Effector CD8-positive, alpha-beta T cell (primary cell): Measurements from ENCODE around the gene DACH1.

Source experiments
- DNase-seq: peaks from one replicate; lab custom pipeline; 2025; lab: John Stamatoyannopoulos, UW

Gene DACH1

DNA sequence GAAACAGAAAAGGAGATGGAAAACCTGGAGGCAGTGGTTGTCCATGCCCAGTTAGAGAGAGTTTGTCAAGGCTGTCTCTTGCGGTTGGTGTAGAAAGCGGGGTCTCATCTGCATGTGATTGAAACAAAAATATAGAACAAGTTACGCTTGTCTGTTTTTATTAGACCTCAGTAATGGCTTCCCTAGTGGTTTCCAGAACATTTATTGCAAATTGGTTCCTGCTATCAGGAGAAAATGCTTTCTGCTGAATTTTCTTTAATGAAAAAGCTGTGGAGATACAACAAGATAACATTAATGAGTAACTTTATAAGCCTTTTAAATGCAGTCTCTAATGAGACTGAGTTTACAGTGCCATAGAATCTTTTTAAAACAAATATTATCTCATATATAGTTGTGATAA is 378.0 kb downstream of the DACH1 start:
- DNase-seq: no peak

DNA sequence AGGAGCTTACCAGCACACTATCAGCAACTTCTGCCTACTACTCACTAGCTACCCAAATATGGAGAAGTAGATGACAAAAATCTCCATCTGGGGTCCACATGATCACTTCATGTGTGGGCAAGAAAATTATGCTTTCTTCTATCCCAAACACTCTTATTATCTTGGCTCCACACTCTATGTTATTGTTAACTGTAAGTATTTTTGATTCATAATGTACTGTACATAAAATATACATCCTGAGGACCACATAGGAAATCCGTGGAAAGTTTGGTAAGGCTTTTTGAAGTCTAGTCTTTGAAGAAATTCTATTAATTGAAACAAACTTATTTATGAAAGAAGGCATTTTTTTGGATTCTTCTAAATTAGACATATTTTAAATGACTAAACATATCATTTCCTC is 378.8 kb downstream of the DACH1 start:
- no peak for DNase-seq

DNA sequence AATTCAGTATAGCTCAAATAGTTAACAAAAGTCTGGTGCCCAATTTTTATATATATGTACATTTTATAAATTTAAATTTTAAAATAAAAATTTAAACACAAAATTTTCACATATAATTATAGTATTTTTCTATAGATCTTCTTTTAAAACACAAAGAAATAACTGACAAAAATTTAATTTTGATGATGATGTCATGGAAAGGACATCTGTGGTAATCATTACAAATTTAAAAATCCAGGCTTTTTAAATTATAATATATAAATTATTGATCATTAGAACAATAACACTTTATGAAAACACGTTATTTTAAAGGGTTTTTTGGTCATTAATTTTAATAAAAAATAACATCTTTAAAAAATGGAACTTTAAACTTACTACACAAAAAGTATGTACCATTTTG is 381.1 kb downstream of the DACH1 start:
- DNase-seq: no peak

DNA sequence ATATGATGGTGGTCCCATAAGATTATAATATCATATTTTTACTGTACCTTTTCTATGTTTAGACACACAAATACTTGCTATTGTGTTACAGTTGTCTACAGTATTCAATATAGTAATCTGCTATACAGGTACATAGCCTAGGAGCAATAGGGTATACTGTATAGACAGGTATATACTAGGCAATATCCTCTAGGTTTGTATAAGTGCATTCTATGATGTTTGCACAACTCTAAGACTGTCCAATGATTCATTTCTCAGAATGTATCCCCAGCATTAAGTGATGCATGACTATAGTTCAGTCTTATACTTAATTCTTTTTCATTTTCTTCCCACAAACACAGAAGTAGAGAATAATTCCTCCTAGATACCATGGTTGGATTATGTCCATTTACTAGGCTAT is 383.3 kb downstream of the DACH1 start:
- no peak for DNase-seq

- DNase-seq: no peak
Observed at GRCh38 chr13:71481501-71481900, 385.5 kb downstream of the DACH1 start.

DNA sequence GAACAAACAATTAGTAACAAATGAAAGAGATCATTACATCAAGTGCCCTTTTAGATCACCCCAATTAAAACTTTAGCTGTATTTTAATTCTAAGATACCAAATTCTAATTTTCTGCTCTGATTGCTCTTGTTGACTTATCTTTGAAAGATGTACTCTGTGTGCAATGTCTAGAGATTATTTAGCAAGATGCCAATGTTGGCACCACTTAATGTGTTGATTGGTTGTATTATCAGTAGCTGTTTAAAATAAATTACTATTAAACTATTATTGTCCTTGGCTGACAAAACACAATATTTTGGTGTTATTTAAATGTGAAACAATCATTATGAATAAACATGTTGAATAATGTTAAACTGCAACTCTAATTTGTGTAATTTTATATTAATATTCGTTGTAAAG is 386.0 kb downstream of the DACH1 start:
- no peak for DNase-seq

- no peak for DNase-seq
Observed at GRCh38 chr13:71477735-71478134, 389.3 kb downstream of the DACH1 start.

DNA sequence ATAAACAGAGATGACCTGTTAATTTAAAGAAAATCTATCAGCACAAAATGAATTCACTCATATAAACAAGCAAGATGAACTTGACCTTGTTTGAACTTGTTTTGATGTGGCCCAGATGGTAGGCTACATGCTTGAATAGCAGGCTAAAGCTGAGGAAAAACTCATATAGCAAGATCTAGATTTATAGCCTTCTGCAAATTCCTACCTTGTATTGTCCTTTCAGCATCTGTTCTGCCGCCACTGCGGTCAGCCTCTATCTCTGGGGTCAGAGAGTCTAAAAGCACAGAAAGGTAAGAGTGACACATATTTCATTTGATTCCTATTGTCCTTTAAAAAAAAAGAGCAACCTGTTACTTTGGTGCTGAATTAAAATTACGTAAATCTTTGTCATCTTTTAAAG is 392.1 kb downstream of the DACH1 start:
- DNase-seq: no peak

DNA sequence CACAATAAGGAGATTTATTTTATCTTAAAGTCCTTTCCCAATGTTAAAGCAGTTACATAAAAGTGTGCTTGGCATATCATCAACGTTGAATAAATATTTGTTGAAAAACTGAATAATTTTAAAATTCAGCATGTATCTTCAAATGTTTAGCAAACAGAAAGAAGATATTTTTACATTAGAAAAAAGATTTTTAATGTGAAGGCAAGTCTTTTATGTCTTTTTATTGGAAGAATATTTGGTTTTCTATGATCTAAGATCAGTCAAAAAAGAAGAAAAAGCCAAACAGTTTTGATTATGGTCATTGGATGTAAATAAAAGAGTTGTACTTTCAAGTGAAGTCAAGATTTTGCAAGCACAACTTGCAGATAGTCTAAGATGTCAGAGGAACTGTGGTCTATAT is 397.4 kb downstream of the DACH1 start:
- DNase-seq: no peak

GRCh38 chr13:71464686-71465085 is 402.3 kb downstream of the DACH1 start:
- no peak for DNase-seq

- no peak for DNase-seq
Observed at GRCh38 chr13:71461892-71462291, 405.1 kb downstream of the DACH1 start.

DNA sequence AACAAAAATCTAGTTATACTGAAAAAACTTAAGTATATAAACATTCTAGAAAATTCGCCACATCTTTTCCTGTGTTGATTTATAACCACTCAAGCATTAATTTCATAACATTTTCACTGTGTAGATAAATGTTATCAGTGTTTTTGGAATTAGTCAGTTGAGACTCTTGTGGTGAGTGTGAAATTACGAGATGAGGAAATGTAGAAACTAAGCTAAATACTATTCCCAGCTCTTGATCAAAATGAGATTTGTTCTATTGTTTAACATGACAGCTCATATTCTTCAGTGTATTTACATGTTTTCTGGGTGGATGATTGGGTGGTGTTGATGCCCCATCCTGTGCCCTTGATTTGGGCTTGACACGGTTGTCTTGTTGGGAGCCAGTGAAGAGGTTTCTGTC is 406.8 kb downstream of the DACH1 start:
- no peak for DNase-seq

DNA sequence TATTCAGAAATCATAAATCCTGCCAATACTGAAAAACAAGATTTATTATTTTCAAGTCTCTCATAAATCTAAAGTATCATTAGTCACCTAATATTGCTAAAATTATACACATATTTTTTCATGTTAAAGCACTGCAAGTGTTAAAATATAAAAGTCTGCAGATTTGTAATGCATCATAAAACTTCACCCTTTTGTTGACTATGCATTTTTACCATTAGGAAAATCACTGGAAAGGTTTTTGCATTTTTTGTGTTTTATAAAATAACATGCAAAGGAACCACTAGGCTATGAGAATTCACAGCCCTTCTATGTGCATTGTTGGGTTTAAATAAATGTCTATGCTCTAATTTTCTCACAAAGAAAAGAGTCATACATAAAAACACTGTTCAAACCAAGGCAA is 407.3 kb downstream of the DACH1 start:
- DNase-seq: no peak

DNA sequence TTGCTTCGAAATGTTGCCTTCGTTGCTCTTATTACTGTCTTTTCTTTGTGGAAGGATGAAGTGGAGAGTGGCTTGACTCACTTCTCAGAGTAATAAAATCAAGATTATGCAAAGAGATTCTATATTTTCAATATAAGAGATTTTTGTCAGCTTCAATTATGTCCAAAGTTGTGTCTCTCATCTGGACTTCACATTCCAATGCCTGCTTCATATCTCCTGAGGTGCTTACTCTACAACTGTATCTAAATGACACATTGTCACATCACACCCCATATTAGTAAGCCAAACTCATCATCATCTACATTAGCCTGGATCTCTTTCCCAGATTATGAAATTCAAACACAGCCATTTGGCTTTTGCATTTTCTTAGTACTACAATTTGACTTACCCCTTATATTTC is 409.4 kb downstream of the DACH1 start:
- DNase-seq: no peak

- no peak for DNase-seq
Observed at GRCh38 chr13:71456136-71456535, 410.9 kb downstream of the DACH1 start.

- no peak for DNase-seq
Observed at GRCh38 chr13:71454509-71454908, 412.5 kb downstream of the DACH1 start.

- no peak for DNase-seq
Observed at GRCh38 chr13:71448080-71448630, 418.8 kb downstream of the DACH1 start.

- no peak for DNase-seq
Observed at GRCh38 chr13:71437704-71438103, 429.3 kb downstream of the DACH1 start.

- DNase-seq: no peak
Observed at GRCh38 chr13:71430681-71431080, 436.3 kb downstream of the DACH1 start.

- no peak for DNase-seq
Observed at GRCh38 chr13:71417205-71417604, 449.8 kb downstream of the DACH1 start.

DNA sequence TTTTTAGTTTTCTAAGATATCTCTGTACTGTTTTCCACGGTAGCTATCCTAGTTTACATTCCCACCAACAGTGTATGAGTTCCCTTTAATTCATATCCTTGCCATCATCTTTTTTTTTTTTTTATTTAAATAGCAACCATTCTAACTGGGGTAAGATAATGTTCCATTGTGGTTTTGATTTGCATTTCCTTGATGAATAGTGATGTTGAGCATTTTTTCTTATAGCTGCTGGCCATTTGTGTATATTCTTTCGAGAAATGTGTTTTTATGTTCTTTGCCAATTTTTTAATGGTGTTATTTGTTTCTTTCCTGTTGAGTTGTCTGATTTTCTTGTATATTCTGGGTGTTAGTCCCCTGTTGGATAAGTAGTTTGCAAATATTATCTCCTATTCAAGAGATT is 454.8 kb downstream of the DACH1 start:
- DNase-seq: no peak

- DNase-seq: no peak
Observed at GRCh38 chr13:71408416-71408815, 458.6 kb downstream of the DACH1 start.

DNA sequence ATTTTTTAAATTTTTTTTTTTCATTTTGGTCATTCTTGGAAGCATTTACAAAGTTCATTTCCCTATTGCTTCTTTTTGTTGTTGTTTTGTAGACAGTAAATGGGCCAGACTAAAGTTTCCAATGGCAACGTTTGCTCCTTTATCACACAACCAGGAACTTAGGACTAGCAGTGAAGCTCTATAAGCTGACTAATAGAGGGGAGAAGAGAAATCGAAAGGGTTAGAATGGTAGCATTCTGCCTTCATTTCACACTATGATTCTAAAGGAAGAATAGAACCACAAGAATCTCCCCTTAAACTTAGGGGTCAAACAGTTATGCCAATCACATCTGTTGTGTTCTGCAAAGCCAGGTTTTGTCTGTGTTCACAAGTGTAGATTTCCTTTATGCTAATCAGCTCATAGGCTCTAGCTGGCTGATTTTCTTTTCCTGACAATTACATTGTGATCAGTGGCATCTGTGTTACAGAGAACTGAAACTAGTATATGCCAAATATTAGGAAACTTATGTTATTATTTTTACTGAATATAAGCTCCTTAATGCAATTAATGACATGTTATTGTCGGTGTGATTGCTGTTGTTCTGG is 467.3 kb downstream of the DACH1 start:
- no peak for DNase-seq

GRCh38 chr13:71396149-71396548 is 470.9 kb downstream of the DACH1 start:
- no peak for DNase-seq
